ENCODE measurements around the gene C2orf68. TPM values are rescaled to one million over a fixed set of nuclear protein-coding genes. Genes with fewer than 3 reads are reported as not detected.

The C2orf68 gene
- total and polyA plus RNA-seq, 2 of the 13 experiments (the other 11 are each of a cell fraction or from before 2014, with no cell fraction given): 47.1 to 77.4 TPM

GRCh38 chr2:85594715-85595300 lies 17.1 kb downstream of the C2orf68 start (continued):
- TF ChIP-seq, protein P1, sequence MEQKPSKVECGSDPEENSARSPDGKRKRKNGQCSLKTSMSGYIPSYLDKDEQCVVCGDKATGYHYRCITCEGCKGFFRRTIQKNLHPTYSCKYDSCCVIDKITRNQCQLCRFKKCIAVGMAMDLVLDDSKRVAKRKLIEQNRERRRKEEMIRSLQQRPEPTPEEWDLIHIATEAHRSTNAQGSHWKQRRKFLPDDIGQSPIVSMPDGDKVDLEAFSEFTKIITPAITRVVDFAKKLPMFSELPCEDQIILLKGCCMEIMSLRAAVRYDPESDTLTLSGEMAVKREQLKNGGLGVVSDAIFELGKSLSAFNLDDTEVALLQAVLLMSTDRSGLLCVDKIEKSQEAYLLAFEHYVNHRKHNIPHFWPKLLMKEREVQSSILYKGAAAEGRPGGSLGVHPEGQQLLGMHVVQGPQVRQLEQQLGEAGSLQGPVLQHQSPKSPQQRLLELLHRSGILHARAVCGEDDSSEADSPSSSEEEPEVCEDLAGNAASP (CRISPR knock-in tag; IDR thresholded peaks at IDR 0.05; ENCODE audit: borderline replicate concordance): no peak
- TF ChIP-seq ELK4 (CRISPR knock-in tag; IDR thresholded peaks at IDR 0.05; ENCODE audit: borderline replicate concordance) (no peak), TARDBP (CRISPR knock-in tag; IDR thresholded peaks at IDR 0.05) (no peak), ZNF674 (CRISPR knock-in tag; IDR thresholded peaks at IDR 0.05; ENCODE audit: low read depth) (no peak), TRAFD1 (CRISPR knock-in tag; IDR thresholded peaks at IDR 0.05; ENCODE audit: borderline replicate concordance) (no peak), HHEX (CRISPR knock-in tag; IDR thresholded peaks at IDR 0.05) (no peak), ZNF550 (CRISPR knock-in tag; IDR thresholded peaks at IDR 0.05; ENCODE audit: borderline replicate concordance) (no peak), ZNF773 (CRISPR knock-in tag; IDR thresholded peaks at IDR 0.05; ENCODE audit: borderline replicate concordance) (no peak), RBAK (CRISPR knock-in tag; IDR thresholded peaks at IDR 0.05) (no peak)
- TF ChIP-seq, protein P2, sequence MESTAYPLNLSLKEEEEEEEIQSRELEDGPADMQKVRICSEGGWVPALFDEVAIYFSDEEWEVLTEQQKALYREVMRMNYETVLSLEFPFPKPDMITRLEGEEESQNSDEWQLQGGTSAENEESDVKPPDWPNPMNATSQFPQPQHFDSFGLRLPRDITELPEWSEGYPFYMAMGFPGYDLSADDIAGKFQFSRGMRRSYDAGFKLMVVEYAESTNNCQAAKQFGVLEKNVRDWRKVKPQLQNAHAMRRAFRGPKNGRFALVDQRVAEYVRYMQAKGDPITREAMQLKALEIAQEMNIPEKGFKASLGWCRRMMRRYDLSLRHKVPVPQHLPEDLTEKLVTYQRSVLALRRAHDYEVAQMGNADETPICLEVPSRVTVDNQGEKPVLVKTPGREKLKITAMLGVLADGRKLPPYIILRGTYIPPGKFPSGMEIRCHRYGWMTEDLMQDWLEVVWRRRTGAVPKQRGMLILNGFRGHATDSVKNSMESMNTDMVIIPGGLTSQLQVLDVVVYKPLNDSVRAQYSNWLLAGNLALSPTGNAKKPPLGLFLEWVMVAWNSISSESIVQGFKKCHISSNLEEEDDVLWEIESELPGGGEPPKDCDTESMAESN (CRISPR knock-in tag; conservative IDR thresholded peaks at IDR 0.05): no peak
